Stimulated activated CD4-positive, alpha-beta T cell treated with anti-CD3 and anti-CD28 coated beads, Interleukin-15, amount 100 ng/mL, for 1 hour (primary cell): Measurements from ENCODE around the gene PRKCE.

Experiments used
- DNase-seq, 2 donors: peaks; one replicate each; pipeline ENCODE4 v3.0.0-alpha.2; 2020; ENCODE audit warnings: low read depth in 1 of 2, low spot score in 1 of 2

Gene PRKCE

DNA sequence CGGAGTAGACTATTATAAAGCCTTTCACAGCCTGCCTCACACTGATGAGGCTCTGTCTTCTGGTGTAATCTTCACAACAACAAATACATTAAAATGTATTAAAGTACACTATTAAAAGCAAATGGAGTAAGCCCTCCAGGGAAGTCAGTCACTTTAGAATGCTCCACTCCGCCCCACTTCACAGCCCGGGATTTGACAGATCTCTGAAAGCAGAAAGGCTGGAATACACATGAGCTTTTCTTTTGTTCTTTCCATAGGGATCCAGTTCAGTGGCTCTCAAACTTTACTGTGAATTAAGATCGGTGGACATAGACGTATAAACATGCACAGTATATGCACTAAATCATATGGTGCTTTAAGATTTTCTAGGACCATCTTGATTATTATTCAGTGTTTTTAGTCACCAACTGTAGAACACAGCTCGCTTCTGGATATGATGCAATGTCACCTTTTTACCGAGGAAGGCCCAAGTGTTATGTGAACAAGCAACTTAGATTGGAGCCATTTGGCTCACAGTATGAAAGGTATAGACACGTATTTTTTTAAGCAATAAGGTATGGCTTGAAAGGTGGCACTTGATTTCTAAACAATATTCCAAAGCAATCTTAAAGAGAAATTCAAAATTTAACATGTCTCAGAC, 151.1 kb downstream of the PRKCE start:
- no peak for DNase-seq

DNA sequence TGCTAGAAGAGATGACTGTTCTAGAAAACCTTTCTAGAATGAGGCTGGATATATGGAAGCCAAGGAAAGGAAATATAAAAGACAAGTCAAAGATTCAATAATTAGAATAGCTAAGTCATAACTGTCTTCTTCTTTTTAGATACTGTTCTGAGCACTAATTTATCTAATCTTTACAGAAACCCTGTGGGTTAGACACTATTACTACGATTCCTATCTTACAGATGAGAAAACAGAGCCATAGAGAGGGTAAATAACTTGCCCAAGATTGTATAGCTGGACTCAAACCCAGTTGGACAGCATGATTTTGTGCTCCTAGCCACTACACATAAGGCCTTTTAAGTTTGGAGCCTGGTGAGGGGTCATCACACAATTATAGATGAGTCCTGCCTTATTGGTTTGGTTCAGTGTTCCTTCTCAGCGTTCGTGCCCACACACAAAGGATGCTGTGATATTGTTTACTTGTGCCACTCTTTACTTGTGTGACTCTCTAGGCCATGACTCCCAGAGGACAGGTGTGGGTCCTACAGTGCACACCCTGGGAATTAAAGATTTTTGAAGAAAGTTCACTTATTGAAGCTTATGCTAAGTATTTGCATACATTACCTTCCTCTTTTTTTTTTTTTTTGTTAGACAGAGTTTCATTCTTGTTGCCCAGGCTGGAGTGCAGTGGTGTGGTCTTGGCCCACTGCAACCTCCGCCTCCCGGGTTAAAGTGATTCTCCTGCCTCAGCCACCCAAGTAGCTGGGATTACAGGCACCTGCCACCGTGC, 153.7 kb downstream of the PRKCE start:
- no peak for DNase-seq

DNA sequence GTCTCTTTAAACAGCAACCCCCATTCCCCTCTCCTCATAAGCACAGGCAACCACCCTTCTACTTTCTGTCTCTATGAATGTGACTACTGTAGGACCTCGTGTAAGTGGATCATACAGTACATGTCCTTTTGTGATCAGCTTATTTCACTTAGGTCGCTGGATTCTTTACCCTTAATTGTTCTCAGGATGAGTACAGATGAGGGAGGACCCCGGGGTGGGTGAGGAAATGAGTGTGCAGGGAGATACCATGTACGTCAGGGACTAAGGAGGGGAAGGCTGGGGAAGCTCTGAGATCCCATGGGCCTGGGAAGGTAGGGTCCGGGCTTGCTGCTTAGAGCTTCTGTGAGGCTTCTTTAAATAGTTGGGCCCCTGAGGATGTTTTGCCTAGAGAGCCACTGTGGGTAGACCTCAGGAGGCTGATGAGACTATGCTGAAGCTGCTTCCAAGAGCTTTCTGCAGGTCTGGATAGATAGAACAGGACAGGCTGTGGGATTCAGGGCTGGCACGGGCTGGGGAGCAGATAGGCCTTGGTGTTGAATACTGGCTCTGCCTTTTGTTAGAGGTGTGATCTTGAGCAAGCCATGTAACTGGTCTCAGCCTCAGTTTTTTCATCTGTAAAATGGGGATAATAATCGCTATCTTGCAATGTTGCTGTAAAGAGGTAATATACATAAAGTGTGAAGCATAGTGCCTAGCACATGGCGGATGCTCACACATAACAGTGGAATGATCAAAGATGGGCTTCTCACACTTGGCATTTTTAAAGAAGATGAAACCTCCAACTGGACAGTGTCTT, 155.3 kb downstream of the PRKCE start:
- DNase-seq = no peak

DNA sequence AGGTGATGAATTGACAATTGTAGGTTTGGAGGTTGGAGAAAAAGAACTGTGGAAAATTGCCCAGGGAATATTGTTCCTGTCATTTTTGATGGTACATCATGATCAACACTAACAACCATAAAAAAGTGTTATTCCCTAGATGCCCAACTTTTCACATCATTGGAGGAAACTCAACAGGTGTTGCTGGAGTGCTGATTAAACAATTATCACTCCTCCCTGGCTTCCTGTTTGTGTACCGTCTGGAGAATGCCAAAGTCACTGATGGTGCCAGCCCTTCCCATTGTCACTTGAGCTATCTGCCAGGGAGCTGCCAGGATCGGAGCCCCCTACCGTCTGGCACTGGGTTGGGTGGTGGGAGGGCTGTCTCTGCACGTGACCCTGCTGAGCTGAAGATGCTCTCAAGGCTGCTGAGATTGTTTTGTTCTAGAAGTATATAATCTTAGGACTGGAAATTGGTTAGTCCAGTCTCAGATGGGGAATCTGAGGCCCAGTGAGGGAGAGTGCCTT, 156.9 kb downstream of the PRKCE start:
- DNase-seq = no peak

DNA sequence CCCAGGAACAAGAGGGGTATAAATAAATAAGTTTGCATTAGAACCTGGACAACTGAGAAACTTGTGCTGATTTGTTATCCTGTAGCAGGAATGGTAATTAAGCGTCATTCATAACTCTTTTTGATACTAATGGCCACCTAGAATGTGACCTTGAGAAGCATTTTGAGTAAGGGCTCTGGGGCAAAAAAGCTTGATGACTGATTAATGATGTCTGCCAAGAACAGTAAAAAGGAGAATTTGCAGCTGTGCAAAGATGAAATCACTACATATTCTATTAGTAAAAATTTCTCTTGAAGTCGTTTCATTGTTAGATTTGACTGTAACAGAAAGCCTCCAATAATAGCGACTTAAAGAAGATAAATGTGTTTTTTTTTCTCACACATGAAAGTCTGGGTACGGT, 157.7 kb downstream of the PRKCE start:
- DNase-seq = no peak

DNA sequence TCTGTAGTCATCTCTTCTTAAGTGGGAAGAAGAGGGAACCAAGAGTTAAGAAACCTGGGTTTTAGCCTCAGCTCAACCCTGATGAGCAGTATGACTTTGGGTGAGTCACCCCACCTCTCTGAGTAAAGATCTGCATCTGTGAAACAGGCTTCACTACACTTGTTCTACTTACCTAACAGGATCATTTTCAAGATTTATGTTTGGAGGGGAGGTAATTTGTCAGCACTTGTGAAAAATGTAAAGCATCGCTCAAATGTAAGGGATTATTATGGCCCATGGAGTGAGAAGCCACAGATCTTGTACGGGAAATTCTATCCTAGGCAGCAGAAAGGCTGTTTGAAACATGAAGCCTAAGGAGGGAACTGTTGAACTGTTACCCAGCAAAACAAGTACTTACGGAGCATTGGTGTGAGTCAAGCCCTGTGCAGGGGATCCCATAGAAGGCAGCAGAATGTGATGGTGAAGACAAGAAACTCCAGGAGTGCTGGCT, 160.6 kb downstream of the PRKCE start:
- no peak for DNase-seq

DNA sequence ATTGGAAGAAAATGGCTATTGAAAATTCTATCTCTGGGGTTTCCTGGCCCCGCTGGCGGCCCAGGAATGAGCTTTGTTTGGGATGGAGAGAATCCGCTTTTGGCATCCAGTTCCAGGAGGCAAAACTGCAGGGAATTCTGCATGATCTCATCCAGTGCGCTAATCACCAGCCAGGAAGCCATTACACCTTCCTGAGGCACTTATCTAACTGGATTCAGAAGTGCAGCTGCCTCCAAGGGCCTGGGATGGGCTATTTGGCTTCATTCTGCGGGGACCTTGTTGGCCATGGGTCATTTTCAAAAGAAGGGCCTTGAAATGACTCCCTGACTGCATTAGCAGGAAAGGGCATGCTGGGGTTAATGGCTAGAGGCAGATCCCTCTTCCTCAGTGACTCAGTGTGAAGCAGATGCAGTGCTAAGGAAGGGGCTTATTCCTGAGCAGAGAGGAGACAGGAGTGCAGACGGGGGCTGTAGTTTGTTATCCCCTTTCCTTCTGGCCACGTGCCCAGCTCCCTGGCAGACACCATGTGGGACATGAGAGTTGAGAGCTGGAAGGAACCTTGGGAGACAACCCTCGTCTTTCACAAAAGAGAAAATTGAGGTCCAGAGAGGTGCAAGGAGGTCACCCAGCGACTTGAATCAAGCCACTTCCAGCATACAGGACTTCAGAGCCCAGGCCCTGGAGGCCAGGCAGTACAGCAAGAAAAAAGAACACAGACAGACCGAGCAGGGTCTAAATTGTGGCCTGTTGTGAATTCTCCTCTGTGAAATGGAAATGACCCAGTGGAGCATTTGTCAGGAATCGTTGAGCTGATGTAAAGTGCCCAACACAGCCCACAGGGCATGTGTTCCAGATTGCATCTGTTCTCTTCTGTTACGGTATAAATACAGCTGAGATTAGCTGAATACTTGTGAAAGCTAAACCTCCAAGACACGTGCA, 161.8 kb downstream of the PRKCE start:
- no peak for DNase-seq

DNA sequence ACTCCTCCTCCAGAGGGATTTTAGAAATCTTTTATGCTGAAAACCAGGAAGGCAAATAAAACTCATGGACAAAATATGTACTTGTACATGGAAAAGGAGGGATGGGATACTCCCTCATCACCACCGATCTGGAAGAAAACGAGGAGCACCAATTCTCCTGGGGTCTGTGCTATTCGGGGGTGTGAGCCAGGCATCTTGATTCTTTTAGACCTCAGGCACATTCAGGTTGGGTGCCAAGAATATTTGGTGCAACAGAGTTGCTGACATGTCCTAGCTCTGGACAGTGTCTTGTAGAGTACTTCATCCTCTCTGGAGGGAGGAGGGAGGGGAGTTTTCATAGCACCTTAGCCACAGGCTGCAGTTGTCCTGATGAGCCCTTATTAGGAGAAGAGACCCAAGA, 163.0 kb downstream of the PRKCE start:
- DNase-seq = no peak

DNA sequence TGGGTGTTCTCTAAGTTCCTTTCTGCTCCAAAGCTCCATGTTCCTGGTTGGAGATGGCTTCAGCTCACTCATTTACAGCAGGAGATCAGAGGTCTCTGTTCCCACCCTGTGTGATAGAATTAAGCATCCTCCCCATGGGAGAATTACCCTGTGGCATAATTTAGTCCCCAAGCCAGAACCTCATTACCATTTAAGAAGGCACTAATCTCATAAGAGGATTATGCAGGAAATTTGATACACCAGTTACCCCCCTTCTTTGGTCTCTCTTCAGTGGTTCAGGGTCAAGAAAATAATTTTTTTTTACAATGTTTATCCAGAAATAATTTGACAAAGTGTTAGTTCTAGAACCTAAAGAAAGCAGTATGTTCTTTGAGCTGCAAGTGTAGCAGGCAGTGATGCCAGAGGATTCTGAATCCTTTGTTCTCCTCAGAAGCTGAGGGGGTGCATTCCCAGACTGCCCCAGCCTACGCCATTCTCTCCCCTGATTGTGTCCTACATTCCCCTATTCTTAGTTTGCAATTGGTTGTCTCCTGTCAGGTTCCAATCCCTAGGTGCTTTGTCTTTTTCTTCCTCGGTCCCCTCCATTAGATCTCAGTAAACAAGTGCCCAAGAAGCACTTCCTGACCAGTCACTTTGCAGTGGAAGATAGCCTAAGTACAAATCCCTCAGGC, 163.6 kb downstream of the PRKCE start:
- DNase-seq = no peak

DNA sequence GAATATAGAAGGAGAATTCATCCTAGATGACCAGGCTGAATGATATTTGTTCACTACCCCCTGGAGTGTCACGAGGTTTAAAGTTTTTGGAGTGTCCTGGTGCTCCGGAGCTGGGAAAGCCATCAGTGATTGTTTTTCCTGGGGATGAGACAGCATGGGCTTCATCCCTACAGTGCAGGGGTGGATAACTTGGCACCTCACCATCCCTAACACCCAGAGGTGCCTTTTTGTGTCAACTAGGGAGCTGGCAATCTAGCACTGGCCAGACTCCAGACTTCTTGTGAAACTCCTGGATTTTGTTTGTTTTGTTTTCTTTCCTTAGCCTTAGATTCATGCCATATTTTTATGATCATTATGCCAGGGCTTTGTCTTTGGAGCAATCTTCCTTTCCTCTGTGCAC, 164.8 kb downstream of the PRKCE start:
- DNase-seq = no peak

DNA sequence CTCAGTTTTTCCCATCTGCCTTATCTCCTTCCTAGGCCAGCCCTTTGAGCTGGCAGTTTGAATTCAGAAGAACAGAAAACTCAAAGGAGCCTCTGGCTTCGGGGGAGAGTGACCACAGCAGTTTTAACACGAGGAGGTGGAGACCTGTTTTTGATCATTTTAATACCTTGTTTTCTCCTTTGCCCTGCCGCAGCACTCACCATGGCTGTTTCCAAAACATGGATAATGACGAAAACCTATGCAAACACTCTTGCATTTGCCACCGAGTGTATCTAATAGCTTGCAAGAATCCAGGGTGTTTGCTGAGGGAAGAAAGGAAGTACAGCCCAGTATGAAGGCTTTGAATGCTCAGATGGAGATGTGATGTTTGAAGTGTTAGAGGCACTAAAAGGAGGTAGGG, 167.1 kb downstream of the PRKCE start:
- DNase-seq = no peak

DNA sequence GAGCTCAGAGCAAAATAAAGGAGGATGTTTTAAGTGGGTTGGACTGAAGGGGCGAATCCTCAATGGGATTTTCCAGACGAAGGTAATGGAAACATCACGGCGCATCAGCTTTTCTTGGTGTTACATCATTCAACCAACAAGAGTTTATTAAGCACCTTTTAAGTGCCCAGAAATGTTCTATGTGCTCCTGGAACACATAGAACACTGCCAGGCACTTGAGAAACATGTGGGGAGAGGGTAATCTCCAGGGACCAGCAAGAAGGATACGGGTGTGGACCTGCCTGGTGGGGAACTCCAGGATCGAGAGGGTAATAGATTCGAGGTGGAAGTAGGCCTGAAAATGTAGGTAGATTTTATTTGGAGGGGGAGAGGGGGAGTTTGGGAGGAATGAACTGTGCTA, 168.6 kb downstream of the PRKCE start:
- no peak for DNase-seq

DNA sequence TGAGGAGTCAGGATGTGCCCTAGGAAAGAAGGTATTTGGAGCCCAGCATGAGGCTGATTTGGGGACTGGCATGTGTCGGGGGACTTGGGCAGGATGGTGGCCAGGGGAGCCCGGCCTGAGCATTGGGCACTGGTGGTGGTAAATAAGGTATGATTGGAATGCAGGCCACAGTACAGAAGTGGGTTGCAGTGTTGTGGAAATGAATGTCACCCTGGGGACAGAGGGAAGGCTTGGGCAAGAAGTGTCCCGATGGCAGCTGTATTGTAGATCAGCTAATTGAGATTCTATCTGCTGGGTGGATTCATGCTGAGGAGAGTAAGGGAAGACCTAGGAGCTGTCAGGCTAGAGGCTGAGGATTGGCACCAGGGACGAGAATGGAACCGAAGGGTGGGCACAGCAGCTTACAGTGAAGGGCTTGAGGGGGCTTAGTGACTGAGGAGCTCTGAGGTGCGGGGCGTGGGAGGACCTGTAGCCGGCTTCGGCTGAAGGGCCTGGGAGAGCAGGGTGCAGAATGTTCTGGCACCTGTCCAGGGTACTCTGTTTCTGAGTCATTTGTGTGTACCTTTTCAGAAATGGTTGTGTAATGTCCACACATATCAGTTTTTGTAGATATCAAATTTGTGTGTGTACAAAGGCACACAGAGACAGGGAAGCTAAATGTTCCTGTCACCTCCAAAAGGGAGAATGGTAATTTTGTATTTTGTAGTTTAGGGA, 170.2 kb downstream of the PRKCE start:
- DNase-seq = no peak

DNA sequence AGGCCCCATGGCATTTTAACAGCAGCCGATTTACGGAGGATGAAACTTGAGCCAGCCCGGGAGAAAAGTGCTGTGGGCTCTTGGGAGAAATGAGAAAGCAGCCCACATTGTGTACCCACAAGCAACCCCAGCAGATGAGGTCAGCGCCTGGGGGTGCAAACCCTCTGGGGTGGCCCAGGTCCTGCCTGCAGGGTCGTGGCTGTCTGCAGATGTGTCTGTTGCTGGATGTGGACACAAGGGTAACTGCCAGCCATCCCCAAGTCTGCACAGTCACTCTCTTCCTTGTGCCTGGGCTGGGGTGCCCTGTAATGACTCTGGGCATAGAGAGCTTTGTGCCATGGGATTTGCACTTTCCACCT, 170.8 kb downstream of the PRKCE start:
- no peak for DNase-seq

DNA sequence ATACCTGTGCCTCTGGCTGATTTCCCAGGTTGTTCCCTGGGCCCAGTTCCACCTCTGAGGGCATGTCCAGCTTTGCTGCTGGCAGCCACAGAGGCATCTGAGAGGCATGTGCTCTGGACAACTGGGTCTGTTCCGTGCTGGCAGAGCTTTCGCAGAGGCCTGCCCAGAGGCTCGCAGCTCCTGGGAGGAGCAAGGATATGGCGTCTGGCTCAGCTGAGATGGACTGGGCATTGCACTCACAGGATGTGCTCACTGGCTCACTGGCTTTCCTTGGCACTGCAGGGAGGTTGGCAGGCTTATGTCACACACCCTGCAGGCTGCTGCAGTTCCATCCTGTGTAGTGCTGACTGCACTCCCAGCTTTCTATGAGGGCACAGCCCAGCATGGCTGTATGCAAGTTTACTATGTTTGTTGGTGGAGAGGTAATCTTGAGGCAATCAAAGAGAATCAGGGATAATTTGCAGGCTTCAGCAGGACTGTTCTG, 172.3 kb downstream of the PRKCE start:
- DNase-seq = no peak

DNA sequence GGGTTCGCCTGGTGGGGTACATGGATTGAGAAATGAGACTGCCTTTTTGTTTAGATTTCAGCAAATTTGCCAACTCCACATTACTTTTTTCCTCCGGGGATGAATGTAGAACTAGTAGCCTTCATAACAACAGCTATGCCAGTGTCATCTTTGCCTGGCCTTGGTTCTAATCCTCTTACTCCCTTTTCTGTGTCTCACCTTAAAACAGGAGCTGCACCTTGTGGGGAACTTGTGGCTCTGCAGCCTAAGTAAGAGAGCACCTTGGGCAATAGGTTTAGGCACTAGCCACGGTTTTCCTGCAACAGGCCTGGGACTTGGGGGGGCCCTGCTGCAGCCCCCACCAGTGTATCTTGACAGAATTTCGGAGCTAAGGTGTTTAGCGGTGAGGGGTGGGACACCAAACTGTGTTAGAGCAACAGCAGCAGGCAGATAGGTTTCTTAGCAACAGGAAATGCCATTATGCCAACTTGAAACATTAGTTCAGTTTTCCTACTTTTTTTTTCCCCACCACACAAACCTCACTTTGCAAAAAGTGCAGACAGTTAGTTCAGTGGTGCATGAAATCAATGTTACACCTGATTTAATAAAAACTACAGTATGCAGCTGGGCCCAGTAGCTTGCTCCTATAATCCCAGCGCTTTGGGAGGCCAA, 173.7 kb downstream of the PRKCE start:
- DNase-seq = no peak

DNA sequence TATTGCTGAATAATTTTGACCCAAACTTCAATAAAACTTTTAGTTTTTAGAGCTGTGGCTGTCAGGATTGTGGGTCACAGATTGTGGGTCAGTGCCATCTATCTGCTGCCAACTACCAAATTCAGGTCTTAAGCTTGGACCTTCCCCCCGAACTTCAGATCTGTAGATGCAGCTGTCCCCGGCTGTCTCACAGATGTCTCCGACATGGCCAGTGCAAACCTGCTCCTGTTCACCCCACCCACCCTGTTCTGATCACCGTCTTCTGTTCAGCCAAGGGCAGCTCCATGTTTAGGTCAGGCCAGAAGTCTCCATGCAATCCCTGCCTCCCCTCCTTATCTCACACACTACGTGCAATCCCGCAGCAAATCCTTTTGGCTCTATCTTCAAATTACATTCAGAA, 175.0 kb downstream of the PRKCE start:
- no peak for DNase-seq

DNA sequence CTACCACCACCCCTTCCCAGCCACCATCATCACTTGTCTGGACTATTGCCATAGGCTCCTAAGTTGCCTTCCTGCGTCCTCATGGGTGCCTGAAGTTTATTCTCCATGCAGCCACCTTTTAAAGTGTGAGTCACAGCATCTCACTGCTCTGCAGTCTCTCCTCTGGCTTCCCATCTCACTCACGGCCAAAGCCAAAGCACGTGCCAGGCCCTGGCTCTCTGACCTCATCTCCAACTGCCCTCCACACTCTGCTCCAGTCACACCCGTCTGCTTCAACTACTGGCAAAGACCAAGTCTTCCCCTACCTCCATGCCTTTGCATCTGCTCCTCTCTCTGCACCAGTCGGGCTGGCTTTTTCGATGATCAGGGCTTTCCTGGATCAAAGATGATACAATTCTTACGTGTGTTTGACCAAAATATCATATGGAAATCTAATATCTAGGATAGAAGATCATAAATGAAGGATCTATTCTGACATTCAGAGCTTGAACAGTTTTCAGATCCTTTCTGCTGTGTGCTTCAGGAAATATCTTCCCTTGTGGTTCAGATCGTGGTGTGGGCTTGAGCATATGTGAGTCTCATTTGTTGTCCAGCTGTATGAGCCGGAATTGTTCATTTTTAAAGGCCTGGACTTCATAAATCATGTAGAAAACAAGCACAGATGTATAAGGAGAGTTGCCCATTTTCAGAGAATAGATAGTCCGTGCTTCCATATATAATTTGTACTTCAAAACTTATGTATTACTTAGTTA, 175.6 kb downstream of the PRKCE start:
- DNase-seq = no peak
